HEK293 (cell line): ENCODE data around the gene SLCO4A1.
A peak's percentile ranks its signal among the peaks of the same experiment; 100 is the strongest.

Experiments used
- CTCF ChIA-PET: fragments of 350-600 bp; formaldehyde crosslinking; extraction: SDS; loops from one replicate; lab custom pipeline; 2021; ENCODE audit warnings: antibody characterized with exemption; lab: Yijun Ruan, JAX
- POLR2A ChIA-PET: fragments of 300-600 bp; formaldehyde crosslinking; extraction: SDS; loops from one replicate; lab custom pipeline; 2020; ENCODE audit warnings: antibody characterized with exemption, inconsistent platforms; lab: Yijun Ruan, JAX
- H3K27ac ChIP-seq: fragments of 200-500 bp; sonication (Bioruptor generic); 2 replicates; pipeline ENCODE4 v1.5.1; 2014; ENCODE audit warnings: low read depth, low read length, control low read depth, inconsistent platforms; ENCODE audit errors: extremely low read depth
- H3K36me3 ChIP-seq, 2 experiments: fragments of 200-500 bp in 1 of 2; sonication (Bioruptor generic) in 1 of 2; 1 replicate in 1 of 2; 2 replicates in 1 of 2; pipeline ENCODE4 v1.5.1; 2014 to 2017; ENCODE audit warnings: inconsistent platforms in 2 of 2, low read length in 2 of 2; ENCODE audit not compliant: control insufficient read depth in 2 of 2, insufficient read depth in 1 of 2
- H3K4me1 ChIP-seq: fragments of 200-500 bp; sonication (Bioruptor generic); 2 replicates; pipeline ENCODE4 v1.5.1; 2014; ENCODE audit warnings: mild to moderate bottlenecking, low read length, inconsistent platforms; ENCODE audit not compliant: control insufficient read depth, insufficient read depth
- H3K4me3 ChIP-seq: 2 replicates; pipeline ENCODE4 v1.5.1; 2011; ENCODE audit warnings: low read depth, mild to moderate bottlenecking, control low read depth, low read length, moderate library complexity
- H3K9me3 ChIP-seq: fragments of 200-500 bp; sonication (Bioruptor generic); 2 replicates; pipeline ENCODE4 v1.5.1; 2014; ENCODE audit warnings: low read depth, low read length, inconsistent platforms; ENCODE audit not compliant: control insufficient read depth, insufficient read depth
- GFI1B ChIP-seq: fragments of 450-650 bp; formaldehyde crosslinking; IDR thresholded peaks from 2 replicates; pipeline ENCODE4 v1.5.1; 2016; ENCODE audit warnings: missing biosample characterization, missing genetic modification characterization
- REST ChIP-seq: fragments of 450-650 bp; formaldehyde crosslinking; IDR thresholded peaks from 2 replicates; pipeline ENCODE4 v1.5.1; 2016; ENCODE audit warnings: missing biosample characterization, missing genetic modification characterization
- SP2 ChIP-seq: fragments of 450-650 bp; formaldehyde crosslinking; IDR thresholded peaks from 2 replicates; pipeline ENCODE4 v1.5.1; 2016; ENCODE audit warnings: missing biosample characterization, missing genetic modification characterization
- WT1 ChIP-seq: fragments of 450-650 bp; formaldehyde crosslinking; IDR thresholded peaks from 2 replicates; pipeline ENCODE4 v1.5.1; 2016; ENCODE audit warnings: missing biosample characterization, missing genetic modification characterization
- ZBTB6 ChIP-seq: fragments of 450-650 bp; formaldehyde crosslinking; IDR thresholded peaks from 2 replicates; pipeline ENCODE4 v1.5.1; 2017; ENCODE audit warnings: missing biosample characterization, missing genetic modification characterization
- ZBTB8A ChIP-seq: fragments of 450-650 bp; formaldehyde crosslinking; IDR thresholded peaks from 2 replicates; pipeline ENCODE4 v1.5.1; 2016; ENCODE audit warnings: missing biosample characterization, missing genetic modification characterization
- ZNF202 ChIP-seq: fragments of 450-650 bp; formaldehyde crosslinking; IDR thresholded peaks from 2 replicates; pipeline ENCODE4 v1.5.1; 2016; ENCODE audit warnings: missing biosample characterization, missing genetic modification characterization, borderline replicate concordance
- ZNF391 ChIP-seq: fragments of 450-650 bp; formaldehyde crosslinking; IDR thresholded peaks from 2 replicates; pipeline ENCODE4 v1.5.1; 2016; ENCODE audit warnings: low read depth, missing biosample characterization, missing genetic modification characterization, borderline replicate concordance
- ZNF416 ChIP-seq: fragments of 450-650 bp; formaldehyde crosslinking; IDR thresholded peaks from 2 replicates; pipeline ENCODE4 v1.5.1; 2016; ENCODE audit warnings: missing biosample characterization, missing genetic modification characterization
- ZNF514 ChIP-seq: fragments of 450-650 bp; formaldehyde crosslinking; IDR thresholded peaks from 2 replicates; pipeline ENCODE4 v1.5.1; 2016; ENCODE audit warnings: missing biosample characterization, missing genetic modification characterization
- ZNF621 ChIP-seq: fragments of 450-650 bp; formaldehyde crosslinking; IDR thresholded peaks from 2 replicates; pipeline ENCODE4 v1.5.1; 2017; ENCODE audit warnings: missing biosample characterization, missing genetic modification characterization
- ZNF777 ChIP-seq: fragments of 450-650 bp; formaldehyde crosslinking; IDR thresholded peaks from 2 replicates; pipeline ENCODE4 v1.5.1; 2017; ENCODE audit warnings: missing biosample characterization, missing genetic modification characterization, borderline replicate concordance
- ZSCAN16 ChIP-seq: fragments of 450-650 bp; formaldehyde crosslinking; IDR thresholded peaks from 2 replicates; pipeline ENCODE4 v1.5.1; 2016; ENCODE audit warnings: missing biosample characterization, missing genetic modification characterization
- ZSCAN4 ChIP-seq: fragments of 450-650 bp; formaldehyde crosslinking; IDR thresholded peaks from 2 replicates; pipeline ENCODE4 v1.5.1; 2017; ENCODE audit warnings: missing biosample characterization, missing genetic modification characterization
- ZXDB ChIP-seq: fragments of 450-650 bp; formaldehyde crosslinking; IDR thresholded peaks from 2 replicates; pipeline ENCODE4 v1.5.1; 2016; ENCODE audit warnings: missing biosample characterization, missing genetic modification characterization
- TF ChIP-seq, protein P1 (sequence below): fragments of 450-650 bp; formaldehyde crosslinking; optimal IDR thresholded peaks from 2 replicates; pipeline ENCODE3; 2016; ENCODE audit warnings: missing biosample characterization, mild to moderate bottlenecking, missing genetic modification characterization
- TF ChIP-seq, protein P2 (sequence below): fragments of 450-650 bp; formaldehyde crosslinking; IDR thresholded peaks from 2 replicates; pipeline ENCODE4 v1.5.1; 2016; ENCODE audit warnings: missing biosample characterization, missing genetic modification characterization
- TF ChIP-seq, protein P3 (sequence below): fragments of 450-650 bp; formaldehyde crosslinking; IDR thresholded peaks from 2 replicates; pipeline ENCODE4; 2016; ENCODE audit warnings: missing biosample characterization, missing genetic modification characterization

The SLCO4A1 gene

DNA sequence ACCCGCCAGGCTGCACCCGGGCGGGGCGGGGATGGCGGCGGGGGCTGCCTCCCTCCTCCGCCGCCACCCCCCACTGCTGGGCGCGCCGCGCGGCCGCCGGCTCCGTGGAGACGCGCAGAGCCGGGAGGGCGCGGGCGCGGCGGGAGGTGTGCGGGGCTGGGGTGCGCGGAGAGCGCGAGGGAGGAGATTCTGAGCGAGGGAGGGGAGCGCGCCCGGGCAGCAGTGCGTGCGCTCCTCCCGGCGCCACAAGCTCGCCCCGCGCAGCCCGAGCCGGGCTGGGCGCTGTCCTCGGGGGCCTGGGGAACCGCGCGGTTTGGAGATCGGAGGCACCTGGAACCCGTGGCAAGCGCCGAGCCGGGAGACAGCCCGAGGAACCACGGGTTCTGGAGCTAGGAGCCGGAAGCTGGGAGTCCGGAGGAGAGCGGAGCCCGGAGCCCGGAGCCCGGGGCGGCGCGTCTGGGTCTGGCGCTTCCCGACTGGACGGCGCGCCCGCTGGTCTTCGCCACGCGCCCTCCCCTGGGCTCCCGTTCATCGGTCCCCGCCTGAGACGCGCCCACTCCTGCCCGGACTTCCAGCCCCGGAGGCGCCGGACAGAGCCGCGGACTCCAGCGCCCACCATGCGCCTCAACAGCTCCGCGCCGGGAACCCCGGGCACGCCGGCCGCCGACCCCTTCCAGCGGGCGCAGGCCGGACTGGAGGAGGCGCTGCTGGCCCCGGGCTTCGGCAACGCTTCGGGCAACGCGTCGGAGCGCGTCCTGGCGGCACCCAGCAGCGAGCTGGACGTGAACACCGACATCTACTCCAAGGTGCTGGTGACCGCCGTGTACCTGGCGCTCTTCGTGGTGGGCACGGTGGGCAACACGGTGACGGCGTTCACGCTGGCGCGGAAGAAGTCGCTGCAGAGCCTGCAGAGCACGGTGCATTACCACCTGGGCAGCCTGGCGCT, 66.6 kb downstream of the SLCO4A1 start, which contains the start of gene NTSR1:
NTSR1 (plus strand) TSS at position 246 of the 946 bp plus-strand sequence; CDS start at position 618, 372 bp downstream.
- Histone ChIP-seq H3K9me3 (no peaks in the 10 kb centered on the region), H3K4me3 (no peak within 1 kb of the TSS), H3K27ac (no peak within 1 kb of the TSS), H3K4me1 (peaks cover 14% of the 10 kb centered on the region), H3K36me3 (no peaks in the 10 kb centered on the region)
- POLR2A ChIA-PET = no interaction called here
- CTCF ChIA-PET = interaction anchor here (1.0 kb wide), 1 partner anchor 44 kb away, joined by 3 read pairs; no protein-coding TSS in a partner anchor
- TF ChIP-seq, protein P1, sequence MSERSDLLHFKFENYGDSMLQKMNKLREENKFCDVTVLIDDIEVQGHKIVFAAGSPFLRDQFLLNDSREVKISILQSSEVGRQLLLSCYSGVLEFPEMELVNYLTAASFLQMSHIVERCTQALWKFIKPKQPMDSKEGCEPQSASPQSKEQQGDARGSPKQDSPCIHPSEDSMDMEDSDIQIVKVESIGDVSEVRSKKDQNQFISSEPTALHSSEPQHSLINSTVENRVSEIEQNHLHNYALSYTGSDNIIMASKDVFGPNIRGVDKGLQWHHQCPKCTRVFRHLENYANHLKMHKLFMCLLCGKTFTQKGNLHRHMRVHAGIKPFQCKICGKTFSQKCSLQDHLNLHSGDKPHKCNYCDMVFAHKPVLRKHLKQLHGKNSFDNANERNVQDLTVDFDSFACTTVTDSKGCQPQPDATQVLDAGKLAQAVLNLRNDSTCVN (tag by site-specific recombination) = peak; percentile 58
- TF ChIP-seq ZNF391 (tag by site-specific recombination) (no peak), ZNF202 (tag by site-specific recombination) (no peak), GFI1B (no peak), REST (tag by site-specific recombination) (0 out of 2 replicates have a peak, but pooled peaks have one; percentile 16), ZNF416 (tag by site-specific recombination) (no peak), ZBTB6 (tag by site-specific recombination) (peak; percentile 55; the same call in 1 of the 2 replicates), SP2 (no peak), ZBTB8A (tag by site-specific recombination) (peak; percentile 51; the same call in 1 of the 2 replicates), ZNF514 (no peak), ZXDB (no peak), ZNF777 (tag by site-specific recombination) (no peak), ZSCAN16 (tag by site-specific recombination) (no peak), ZNF621 (tag by site-specific recombination) (no peak), WT1 (no peak), ZSCAN4 (tag by site-specific recombination) (no peak)
- TF ChIP-seq, protein P2, sequence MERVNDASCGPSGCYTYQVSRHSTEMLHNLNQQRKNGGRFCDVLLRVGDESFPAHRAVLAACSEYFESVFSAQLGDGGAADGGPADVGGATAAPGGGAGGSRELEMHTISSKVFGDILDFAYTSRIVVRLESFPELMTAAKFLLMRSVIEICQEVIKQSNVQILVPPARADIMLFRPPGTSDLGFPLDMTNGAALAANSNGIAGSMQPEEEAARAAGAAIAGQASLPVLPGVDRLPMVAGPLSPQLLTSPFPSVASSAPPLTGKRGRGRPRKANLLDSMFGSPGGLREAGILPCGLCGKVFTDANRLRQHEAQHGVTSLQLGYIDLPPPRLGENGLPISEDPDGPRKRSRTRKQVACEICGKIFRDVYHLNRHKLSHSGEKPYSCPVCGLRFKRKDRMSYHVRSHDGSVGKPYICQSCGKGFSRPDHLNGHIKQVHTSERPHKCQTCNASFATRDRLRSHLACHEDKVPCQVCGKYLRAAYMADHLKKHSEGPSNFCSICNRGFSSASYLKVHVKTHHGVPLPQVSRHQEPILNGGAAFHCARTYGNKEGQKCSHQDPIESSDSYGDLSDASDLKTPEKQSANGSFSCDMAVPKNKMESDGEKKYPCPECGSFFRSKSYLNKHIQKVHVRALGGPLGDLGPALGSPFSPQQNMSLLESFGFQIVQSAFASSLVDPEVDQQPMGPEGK = no peak
- TF ChIP-seq, protein P3, sequence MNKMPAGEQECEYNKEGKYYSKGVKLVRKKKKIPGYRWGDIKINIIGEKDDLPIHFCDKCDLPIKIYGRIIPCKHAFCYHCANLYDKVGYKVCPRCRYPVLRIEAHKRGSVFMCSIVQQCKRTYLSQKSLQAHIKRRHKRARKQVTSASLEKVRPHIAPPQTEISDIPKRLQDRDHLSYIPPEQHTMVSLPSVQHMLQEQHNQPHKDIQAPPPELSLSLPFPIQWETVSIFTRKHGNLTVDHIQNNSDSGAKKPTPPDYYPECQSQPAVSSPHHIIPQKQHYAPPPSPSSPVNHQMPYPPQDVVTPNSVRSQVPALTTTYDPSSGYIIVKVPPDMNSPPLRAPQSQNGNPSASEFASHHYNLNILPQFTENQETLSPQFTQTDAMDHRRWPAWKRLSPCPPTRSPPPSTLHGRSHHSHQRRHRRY (tag by site-specific recombination) = no peak
